Immature natural killer cell (primary cell): ENCODE data around the gene RPS6KA2. TPM values are rescaled to one million over a fixed set of nuclear protein-coding genes. Genes with fewer than 3 reads are reported as not detected.
A peak's percentile ranks its signal among the peaks of the same experiment; 100 is the strongest.

Source experiments
- DNase-seq, 3 donors: peaks; one replicate each; pipeline ENCODE4 v3.0.0; 2022; ENCODE audit warnings: mixed read lengths in 1 of 3
- H3K27ac Mint-ChIP-seq, 6 donors: one replicate each; pipeline ENCODE4 v1.8.0; 2020; ENCODE audit warnings: mixed read lengths in 6 of 6, mild to moderate bottlenecking in 5 of 6, inconsistent platforms in 4 of 6, moderate library complexity in 3 of 6
- H3K27me3 Mint-ChIP-seq, 3 donors: one replicate each; pipeline ENCODE4 v1.8.0; 2020 to 2021; ENCODE audit warnings: low read depth in 3 of 3, mild to moderate bottlenecking in 3 of 3, mixed read lengths in 3 of 3, moderate library complexity in 3 of 3, inconsistent platforms in 1 of 3
- H3K36me3 Mint-ChIP-seq, 3 donors: one replicate each; pipeline ENCODE4 v1.8.0; 2020; ENCODE audit warnings: mixed read lengths in 3 of 3, inconsistent platforms in 2 of 3, mild to moderate bottlenecking in 2 of 3
- H3K4me1 Mint-ChIP-seq, 2 donors: one replicate each; pipeline ENCODE4 v1.8.0; 2020; ENCODE audit warnings: inconsistent platforms in 2 of 2, mild to moderate bottlenecking in 2 of 2, mixed read lengths in 2 of 2, moderate library complexity in 1 of 2
- H3K4me3 Mint-ChIP-seq, 5 donors: one replicate each; pipeline ENCODE4 v1.8.0; 2020; ENCODE audit warnings: mild to moderate bottlenecking in 5 of 5, mixed read lengths in 5 of 5, inconsistent platforms in 3 of 5, moderate library complexity in 3 of 5
- H3K9me3 Mint-ChIP-seq, 6 donors: one replicate each; pipeline ENCODE4 v1.8.0; 2020; ENCODE audit warnings: mild to moderate bottlenecking in 6 of 6, mixed read lengths in 6 of 6, inconsistent platforms in 4 of 6, moderate library complexity in 3 of 6
- polyA plus RNA-seq, 3 donors: library from polyadenylated mRNA; unstranded; fragments of 300-500 nt; fragmentation: Illumina TruSeq; gene quantifications; one replicate each; pipeline ENCODE4 v1.2.3, GENCODE V29; 2021

Gene RPS6KA2
- polyA plus RNA-seq, 3 donors from 2014 or later = 2.5 to 5.3 (median 3.4) TPM

DNA sequence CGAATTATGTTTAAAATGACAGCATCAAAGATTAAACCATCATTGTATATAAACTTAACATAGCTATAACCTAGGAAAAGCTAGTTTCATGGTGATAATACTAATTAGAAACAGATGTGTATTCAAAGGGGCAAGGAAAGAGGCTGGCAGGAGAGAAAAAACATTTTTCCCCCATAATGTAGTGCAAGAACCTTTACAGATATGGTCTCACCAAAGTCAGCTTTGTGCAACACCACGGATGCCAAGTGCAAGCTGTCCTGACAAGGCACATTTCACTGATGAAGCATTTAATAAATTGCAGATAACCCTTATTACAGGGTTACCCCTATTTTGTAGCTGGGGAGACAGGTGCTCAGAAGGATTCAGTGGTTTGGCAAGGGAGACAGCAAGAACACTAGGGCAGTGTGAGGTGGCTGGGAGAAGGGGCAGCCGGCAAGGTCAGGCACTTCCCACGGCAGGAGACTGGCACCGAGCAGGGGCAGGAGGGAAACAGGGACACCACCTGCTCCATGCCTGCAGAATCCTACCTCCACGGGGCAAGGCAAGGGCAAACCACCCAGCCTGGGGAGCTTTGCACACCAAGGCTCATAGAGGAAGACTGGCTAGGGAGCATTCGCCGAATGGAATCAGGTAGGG lies 6.5 kb downstream of the RPS6KA2 start:
- no peak for DNase-seq
- Mint-ChIP-seq H3K9me3 (no peaks in the 10 kb centered on the region), H3K4me1 (peaks cover 0 to under 1% of the 10 kb centered on the region in 2 donors), H3K36me3 (no peaks in the 10 kb centered on the region), H3K27me3 (peaks cover 3 to 6% (median 6%) of the 10 kb centered on the region in 3 donors), H3K4me3 (no peak overlapping the region), H3K27ac (no peak overlapping the region)

DNA sequence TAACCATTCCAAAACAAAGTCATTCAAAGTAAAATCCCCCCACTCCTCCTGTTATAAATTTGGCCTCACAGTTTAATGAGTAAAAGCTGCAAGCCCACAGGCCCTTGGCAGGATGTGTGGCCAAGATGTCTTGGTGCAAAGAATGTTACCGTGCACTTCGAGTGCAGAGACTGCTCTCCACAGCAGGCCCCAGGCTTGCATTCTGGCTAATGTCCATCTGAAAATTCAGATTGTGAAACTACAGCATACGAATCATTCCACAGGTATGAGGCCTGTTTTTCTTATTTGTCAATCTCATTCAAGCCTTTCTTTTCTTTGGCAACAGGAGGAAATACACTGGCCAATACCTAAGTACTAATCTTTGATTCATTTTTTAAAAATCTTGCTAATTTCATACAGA lies 7.1 kb downstream of the RPS6KA2 start:
- no peaks in the 10 kb centered on the region for H3K9me3 Mint-ChIP-seq
- no peak for DNase-seq
- H3K27me3 Mint-ChIP-seq = peaks cover 0 to 6% (median 2%) of the 10 kb centered on the region in 3 donors
- H3K4me3 Mint-ChIP-seq = no peak overlapping the region
- H3K27ac Mint-ChIP-seq = no peak overlapping the region
- H3K36me3 Mint-ChIP-seq = peaks cover 0 to 3% (median 0%) of the 10 kb centered on the region in 3 donors
- H3K4me1 Mint-ChIP-seq = no peaks in the 10 kb centered on the region

GRCh38 chr6:166618866-166619761 lies 7.9 kb downstream of the RPS6KA2 start:
- Mint-ChIP-seq H3K36me3 (peaks cover 0 to 3% (median under 1%) of the 10 kb centered on the region in 3 donors), H3K27ac (no peak overlapping the region), H3K27me3 (peaks cover 0 to 6% (median 2%) of the 10 kb centered on the region in 3 donors), H3K9me3 (no peaks in the 10 kb centered on the region), H3K4me1 (no peaks in the 10 kb centered on the region), H3K4me3 (no peak overlapping the region)
- no peak for DNase-seq

DNA sequence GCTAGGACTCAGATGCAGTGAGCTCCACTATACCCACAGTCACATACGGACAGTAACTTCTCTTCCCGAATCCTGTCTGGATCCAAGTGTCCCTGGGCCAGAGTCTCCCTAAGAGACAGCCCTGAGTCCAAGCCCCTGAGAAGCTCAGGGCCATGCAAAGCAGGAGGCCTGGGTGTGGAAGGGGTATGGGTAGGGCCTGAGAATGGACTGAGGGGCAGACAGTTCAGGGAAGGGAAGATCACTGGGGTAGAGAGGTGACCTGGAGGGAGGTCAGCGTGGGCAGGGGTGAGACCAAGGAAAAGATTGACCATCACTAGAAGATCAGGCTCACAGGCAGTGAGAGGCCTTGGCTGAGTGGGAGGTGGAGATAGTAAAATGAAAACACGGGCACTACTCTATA lies 8.8 kb downstream of the RPS6KA2 start:
- H3K4me3 Mint-ChIP-seq = no peak overlapping the region
- H3K4me1 Mint-ChIP-seq = no peaks in the 10 kb centered on the region
- H3K27me3 Mint-ChIP-seq = peaks cover 0 to 3% (median 2%) of the 10 kb centered on the region in 3 donors
- DNase-seq = no peak
- no peak overlapping the region for H3K27ac Mint-ChIP-seq
- peaks cover 0 to 4% (median 3%) of the 10 kb centered on the region in 3 donors for H3K36me3 Mint-ChIP-seq
- H3K9me3 Mint-ChIP-seq = no peaks in the 10 kb centered on the region

DNA sequence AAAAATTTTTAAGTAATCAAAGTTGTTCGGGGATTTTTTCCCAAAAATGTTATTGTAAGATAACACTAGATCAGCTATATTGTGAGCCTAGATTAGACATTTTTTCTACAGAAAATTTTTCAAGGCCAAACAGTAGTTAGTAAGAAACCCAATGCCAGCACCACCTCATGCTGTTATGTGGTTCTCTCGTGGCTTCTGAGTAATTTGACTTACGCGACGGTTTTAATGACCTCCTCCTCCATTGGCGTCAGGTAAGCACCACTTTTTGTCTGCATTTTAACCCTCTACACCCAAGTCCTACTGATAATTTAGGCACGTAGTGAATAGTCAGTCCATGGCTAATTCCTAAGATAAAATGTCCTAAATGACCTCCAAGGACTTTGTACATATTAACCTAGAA lies 9.7 kb downstream of the RPS6KA2 start:
- Mint-ChIP-seq H3K9me3 (no peaks in the 10 kb centered on the region), H3K4me1 (no peaks in the 10 kb centered on the region), H3K27me3 (peaks cover 0 to 2% (median 0%) of the 10 kb centered on the region in 3 donors), H3K27ac (no peak overlapping the region), H3K36me3 (peaks cover 0 to 4% (median 3%) of the 10 kb centered on the region in 3 donors), H3K4me3 (no peak overlapping the region)
- DNase-seq = no peak

DNA sequence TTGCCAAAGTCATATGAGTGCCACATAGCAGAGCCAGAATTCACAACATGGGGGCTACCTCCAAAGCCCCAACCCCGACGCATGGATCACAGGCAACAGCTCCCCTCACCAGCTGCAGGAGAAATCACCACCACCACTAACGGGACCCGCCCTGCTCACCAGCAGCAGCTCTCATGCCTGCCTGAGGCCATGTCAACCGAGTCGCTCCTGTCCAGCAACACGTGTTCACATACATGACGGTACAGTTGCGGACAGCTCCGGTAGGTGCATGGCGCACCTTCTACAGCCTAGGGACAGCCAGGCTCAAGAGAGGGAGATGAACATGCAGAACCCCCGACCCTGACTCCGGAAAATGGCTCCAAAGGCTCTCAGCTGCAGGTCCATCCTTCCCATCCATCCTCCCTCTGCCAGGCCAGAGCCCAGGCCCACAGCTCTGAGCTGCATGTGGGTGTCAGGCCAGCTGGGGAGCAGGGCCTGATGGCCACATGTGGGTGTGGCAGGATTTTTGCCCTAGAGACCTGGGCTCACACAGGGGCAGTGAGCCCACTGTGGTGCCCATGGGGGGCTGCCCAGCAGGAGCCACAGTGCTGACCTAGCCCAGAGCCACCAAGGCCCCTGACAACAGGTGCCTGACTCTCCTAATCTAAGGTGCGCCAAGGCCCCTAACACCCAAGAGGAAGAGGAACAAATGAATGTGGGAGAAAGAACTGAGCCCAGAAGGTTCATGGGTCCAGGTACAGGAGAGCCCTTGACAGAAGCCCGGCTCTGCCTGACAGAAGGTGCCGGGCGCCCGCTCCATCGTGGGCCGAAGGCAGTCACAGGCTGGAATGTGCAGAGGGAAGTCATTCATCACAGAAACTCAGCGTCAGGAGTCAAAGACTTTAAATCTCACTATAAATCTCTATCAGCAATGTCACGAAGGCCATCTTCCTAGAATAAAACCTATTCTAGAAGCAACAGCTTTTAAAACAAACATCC lies 10.5 kb downstream of the RPS6KA2 start:
- H3K27ac Mint-ChIP-seq = no peak overlapping the region
- peaks cover 2 to 3% (median 3%) of the 10 kb centered on the region in 3 donors for H3K27me3 Mint-ChIP-seq
- DNase-seq = no peak
- H3K4me1 Mint-ChIP-seq = no peaks in the 10 kb centered on the region
- H3K9me3 Mint-ChIP-seq = no peaks in the 10 kb centered on the region
- peaks cover 0 to 4% (median 3%) of the 10 kb centered on the region in 3 donors for H3K36me3 Mint-ChIP-seq
- H3K4me3 Mint-ChIP-seq = no peak overlapping the region

GRCh38 chr6:166615059-166615770 lies 11.8 kb downstream of the RPS6KA2 start:
- Mint-ChIP-seq H3K27me3 (peaks cover 2 to 3% (median 3%) of the 10 kb centered on the region in 3 donors), H3K4me1 (no peaks in the 10 kb centered on the region), H3K4me3 (no peak overlapping the region), H3K36me3 (peaks cover 0 to 4% (median 3%) of the 10 kb centered on the region in 3 donors), H3K27ac (no peak overlapping the region), H3K9me3 (no peaks in the 10 kb centered on the region)
- DNase-seq = no peak

DNA sequence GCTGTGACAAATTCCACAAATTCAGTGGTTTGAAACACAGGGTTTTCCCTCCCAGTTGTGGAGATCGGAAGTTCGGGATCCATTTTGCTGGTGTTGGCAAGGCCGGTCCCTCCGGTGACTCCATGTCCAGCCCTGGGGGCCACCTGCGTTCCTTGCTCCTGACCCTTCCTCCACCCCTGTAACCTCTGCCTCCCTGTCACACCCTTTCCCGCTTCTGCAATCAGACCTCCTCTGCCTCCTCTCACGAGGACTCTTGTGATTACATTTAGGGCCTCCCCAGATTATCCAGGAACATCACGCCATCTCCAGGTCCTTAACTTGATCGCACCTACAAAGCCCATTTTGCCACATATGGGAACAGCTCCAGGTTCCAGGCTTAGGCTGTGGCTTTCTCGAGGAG lies 12.5 kb downstream of the RPS6KA2 start:
- Mint-ChIP-seq H3K27me3 (peaks cover 2 to 3% (median 3%) of the 10 kb centered on the region in 3 donors), H3K27ac (no peak overlapping the region), H3K4me3 (no peak overlapping the region), H3K4me1 (no peaks in the 10 kb centered on the region), H3K36me3 (peaks cover 0 to 4% (median 3%) of the 10 kb centered on the region in 3 donors), H3K9me3 (no peaks in the 10 kb centered on the region)
- no peak for DNase-seq

- Mint-ChIP-seq H3K4me3 (no peak overlapping the region), H3K36me3 (peaks cover 0 to 4% (median 3%) of the 10 kb centered on the region in 3 donors), H3K4me1 (no peaks in the 10 kb centered on the region), H3K9me3 (no peaks in the 10 kb centered on the region), H3K27me3 (peaks cover 2 to 3% (median 3%) of the 10 kb centered on the region in 3 donors), H3K27ac (peak overlapping the region in 1 of 6 donors; percentile 13)
- no peak for DNase-seq
These were observed 12.9 kb downstream of the RPS6KA2 start for GRCh38 chr6:166614171-166614583.

GRCh38 chr6:166613027-166613426 lies 14.0 kb downstream of the RPS6KA2 start:
- Mint-ChIP-seq H3K36me3 (peaks cover 0 to 4% (median 3%) of the 10 kb centered on the region in 3 donors), H3K4me3 (no peak overlapping the region)

DNA sequence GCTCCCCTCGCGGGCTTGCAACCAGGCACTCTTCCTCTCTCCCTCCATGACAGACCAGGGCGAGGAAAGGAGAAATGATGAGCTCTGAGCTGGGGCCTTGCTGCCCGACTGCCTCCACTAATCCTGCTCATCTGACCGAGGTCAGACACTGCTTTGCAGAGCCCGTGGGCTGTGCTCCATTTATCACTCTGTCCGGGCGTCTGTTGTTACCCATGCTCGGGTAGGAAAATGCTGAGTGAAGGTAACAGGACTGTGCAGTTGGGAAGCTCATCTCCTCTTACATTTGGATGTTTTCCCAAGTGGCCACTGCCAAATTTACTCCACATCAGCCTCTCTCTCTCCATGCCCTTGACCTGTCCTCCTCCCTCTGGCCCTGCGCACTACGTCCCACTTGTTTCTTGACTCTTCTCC lies 14.6 kb downstream of the RPS6KA2 start:
- H3K9me3 Mint-ChIP-seq = no peaks in the 10 kb centered on the region
- H3K27me3 Mint-ChIP-seq = peaks cover 0 to 3% (median 3%) of the 10 kb centered on the region in 3 donors
- peaks cover 0 to 4% (median 3%) of the 10 kb centered on the region in 3 donors for H3K36me3 Mint-ChIP-seq
- no peaks in the 10 kb centered on the region for H3K4me1 Mint-ChIP-seq
- DNase-seq = no peak
- H3K4me3 Mint-ChIP-seq = no peak overlapping the region
- H3K27ac Mint-ChIP-seq = no peak overlapping the region

More at GRCh38 chr6:166613027-166613426, 14.0 kb downstream of the RPS6KA2 start:
- Mint-ChIP-seq H3K9me3 (no peaks in the 10 kb centered on the region), H3K27ac (no peak overlapping the region), H3K4me1 (no peaks in the 10 kb centered on the region), H3K27me3 (peaks cover 0 to 3% (median 3%) of the 10 kb centered on the region in 3 donors)
- no peak for DNase-seq

DNA sequence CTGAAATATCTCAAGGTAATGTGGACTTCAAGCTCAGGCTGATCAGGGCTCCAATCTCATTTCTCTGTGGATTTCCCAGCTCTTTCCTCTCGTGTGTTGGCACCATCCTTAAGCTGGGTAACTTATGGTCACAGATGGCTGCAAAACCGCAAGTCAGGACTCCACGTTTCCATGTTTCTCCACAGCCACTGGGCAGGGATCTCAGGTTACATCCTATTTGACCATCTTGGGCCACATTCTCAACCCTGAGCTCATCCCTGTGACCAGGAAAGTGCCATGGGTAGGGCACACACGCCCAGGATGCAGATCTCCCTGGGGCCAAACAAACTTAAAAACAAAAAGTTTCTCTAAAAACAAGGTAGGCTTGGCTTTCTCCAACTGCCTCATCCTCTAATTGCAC lies 15.4 kb downstream of the RPS6KA2 start:
- no peak for DNase-seq
- peaks cover 0 to 3% (median 3%) of the 10 kb centered on the region in 3 donors for H3K27me3 Mint-ChIP-seq
- H3K4me3 Mint-ChIP-seq = no peak overlapping the region

DNA sequence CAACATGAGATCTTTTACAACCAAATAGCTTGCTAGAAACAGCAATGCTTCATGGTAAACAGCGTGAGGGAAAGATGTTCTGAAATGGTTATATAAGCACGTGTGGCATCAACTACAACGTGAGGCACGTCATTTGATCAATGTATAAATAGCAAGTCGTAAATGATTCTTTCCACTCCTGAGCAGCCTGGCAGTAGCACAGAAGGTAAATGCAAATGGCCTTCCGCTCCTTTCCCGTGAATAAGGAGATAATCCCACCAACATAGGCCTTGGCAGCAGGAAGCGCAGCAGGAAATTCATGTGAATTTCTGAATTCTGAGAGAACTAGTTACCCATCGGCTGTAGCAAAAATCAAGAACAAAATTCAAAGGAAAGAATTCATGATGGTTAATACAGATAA lies 17.0 kb downstream of the RPS6KA2 start:
- Mint-ChIP-seq H3K27me3 (peaks cover 0 to 7% (median 3%) of the 10 kb centered on the region in 3 donors), H3K27ac (no peak overlapping the region), H3K4me3 (no peak overlapping the region), H3K36me3 (peaks cover 0 to 4% (median 1%) of the 10 kb centered on the region in 3 donors), H3K9me3 (no peaks in the 10 kb centered on the region), H3K4me1 (no peaks in the 10 kb centered on the region)
- DNase-seq = no peak

More for the DNA sequence above, 15.4 kb downstream of the RPS6KA2 start:
- no peaks in the 10 kb centered on the region for H3K9me3 Mint-ChIP-seq
- H3K36me3 Mint-ChIP-seq = peaks cover 0 to 4% (median 3%) of the 10 kb centered on the region in 3 donors
- no peak overlapping the region for H3K27ac Mint-ChIP-seq
- H3K4me1 Mint-ChIP-seq = no peaks in the 10 kb centered on the region
